RCC 7860 (cell line): Measurements from ENCODE around the gene FCER1G.
"Not testable (repeated sequence)": the region's sequence is repeated elsewhere in the genome, so short reads cannot be mapped to it uniquely, and the experiment has no call there.

Source experiments
- DNase-seq: peaks from one replicate; pipeline ENCODE4 v3.0.0-alpha.2; 2015; ENCODE audit warnings: low spot score
- FAIRE-seq: peaks from 2 replicates; lab custom pipeline; 2012; peaks lifted over from hg19 to GRCh38; lab: Jason Lieb, UNC

The FCER1G gene

GRCh38 chr1:161226759-161227158 lies 11.7 kb downstream of the FCER1G start:
- FAIRE-seq (no peak), DNase-seq (no peak)

- DNase-seq (peak; percentile 51), FAIRE-seq (no peak)
These were observed 12.2 kb downstream of the FCER1G start for GRCh38 chr1:161227196-161227871.

- DNase-seq (no peak), FAIRE-seq (no peak)
These were observed 12.9 kb downstream of the FCER1G start for GRCh38 chr1:161228032-161228431.

- no peak for FAIRE-seq
- DNase-seq, result no peak
These were observed 14.8 kb downstream of the FCER1G start for GRCh38 chr1:161229896-161230295.

- FAIRE-seq, result no peak
- DNase-seq, result no peak
These were observed 15.7 kb downstream of the FCER1G start for GRCh38 chr1:161230762-161231161.

- FAIRE-seq, result no peak
- DNase-seq, result no peak
These were observed 18.0 kb downstream of the FCER1G start for GRCh38 chr1:161233102-161233501.

- DNase-seq (no peak), FAIRE-seq (no peak)
These were observed 21.1 kb downstream of the FCER1G start for GRCh38 chr1:161235957-161236775.

- FAIRE-seq (no peak), DNase-seq (no peak)
These were observed 23.0 kb downstream of the FCER1G start, which contains the start of gene NR1I3 for GRCh38 chr1:161238039-161238473. TSS of gene NR1I3 (minus strand) at chr1:161238203. CDS start at chr1:161236565, 1,638 bp downstream.

GRCh38 chr1:161241682-161242081 lies 26.6 kb downstream of the FCER1G start:
- no peak for FAIRE-seq
- no peak for DNase-seq

- FAIRE-seq (no peak), DNase-seq (peak; percentile 51)
These were observed 27.2 kb downstream of the FCER1G start for GRCh38 chr1:161242313-161242712.

GRCh38 chr1:161244888-161245287 lies 29.8 kb downstream of the FCER1G start:
- no peak for DNase-seq

GRCh38 chr1:161250100-161250499 lies 35.0 kb downstream of the FCER1G start:
- DNase-seq, FAIRE-seq: not testable (repeated sequence)

More at GRCh38 chr1:161244888-161245287, 29.8 kb downstream of the FCER1G start:
- no peak for FAIRE-seq

GRCh38 chr1:161250829-161251228 lies 35.7 kb downstream of the FCER1G start:
- DNase-seq, result no peak
- FAIRE-seq, result no peak

- DNase-seq, result no peak
- FAIRE-seq, result no peak
These were observed 36.5 kb downstream of the FCER1G start for GRCh38 chr1:161251579-161251978.

- DNase-seq, FAIRE-seq: not testable (repeated sequence)
These were observed 40.2 kb downstream of the FCER1G start for GRCh38 chr1:161255302-161255701.

GRCh38 chr1:161255955-161256520 lies 40.9 kb downstream of the FCER1G start:
- FAIRE-seq, DNase-seq: not testable (repeated sequence)

GRCh38 chr1:161257109-161257508 lies 42.0 kb downstream of the FCER1G start:
- FAIRE-seq, DNase-seq: not testable (repeated sequence)

GRCh38 chr1:161258439-161259344 lies 43.6 kb downstream of the FCER1G start, which contains the start of gene PCP4L1:
TSS of gene PCP4L1 (plus strand) at chr1:161258745. CDS start at chr1:161258975, 230 bp downstream.
- DNase-seq (no peak), FAIRE-seq (no peak)

GRCh38 chr1:161259345-161259702 lies 44.2 kb downstream of the FCER1G start:
- FAIRE-seq (no peak), DNase-seq (no peak)

- FAIRE-seq (no peak), DNase-seq (no peak)
These were observed 44.7 kb downstream of the FCER1G start for GRCh38 chr1:161259765-161260164.
